Large intestine (tissue), 3 donors: ENCODE measurements around the gene LRRC45. TPM values are rescaled to one million over a fixed set of nuclear protein-coding genes. Genes with fewer than 3 reads are reported as not detected.

ENCODE experiments used
- DNase-seq, 2 donors: peaks; one replicate each; pipeline versions ENCODE4 v3.0.0 to v3.0.0-alpha.2; 2013
- H3K27ac ChIP-seq: one replicate; pipeline ENCODE4 v1.5.1; 2013; ENCODE audit warnings: low read length
- H3K27me3 ChIP-seq: 2 replicates; pipeline ENCODE4 v1.6.1; 2013; ENCODE audit warnings: low read length; ENCODE audit not compliant: control insufficient read depth, insufficient read depth
- H3K36me3 ChIP-seq: 2 replicates; pipeline ENCODE4 v1.6.1; 2013; ENCODE audit warnings: low read length; ENCODE audit not compliant: control insufficient read depth, insufficient read depth
- H3K4me1 ChIP-seq: one replicate; pipeline ENCODE4 v1.6.1; 2013; ENCODE audit warnings: low read length; ENCODE audit not compliant: control insufficient read depth, insufficient read depth
- H3K4me3 ChIP-seq: one replicate; pipeline ENCODE4 v1.5.1; 2013; ENCODE audit warnings: low read length
- H3K9me3 ChIP-seq: one replicate; pipeline ENCODE4 v1.6.1; 2013; ENCODE audit warnings: mild to moderate bottlenecking, low read depth, low read length, moderate library complexity; ENCODE audit not compliant: control insufficient read depth
- WGBS: methylation state at CpG from one replicate; pipeline ENCODE4 v1.1.5; 2013; ENCODE audit warnings: low lambda C conversion rate; ENCODE audit not compliant: insufficient coverage; 5-methylcytosine and 5-hydroxymethylcytosine counted together
- polyA plus RNA-seq: library from polyadenylated mRNA; unstranded; fragments of 120-200 nt; gene quantifications from one replicate; pipeline ENCODE4 v1.2.1, GENCODE V29; 2013

LRRC45 gene
- polyA plus RNA-seq, 1 donor: 14.4 TPM

DNA sequence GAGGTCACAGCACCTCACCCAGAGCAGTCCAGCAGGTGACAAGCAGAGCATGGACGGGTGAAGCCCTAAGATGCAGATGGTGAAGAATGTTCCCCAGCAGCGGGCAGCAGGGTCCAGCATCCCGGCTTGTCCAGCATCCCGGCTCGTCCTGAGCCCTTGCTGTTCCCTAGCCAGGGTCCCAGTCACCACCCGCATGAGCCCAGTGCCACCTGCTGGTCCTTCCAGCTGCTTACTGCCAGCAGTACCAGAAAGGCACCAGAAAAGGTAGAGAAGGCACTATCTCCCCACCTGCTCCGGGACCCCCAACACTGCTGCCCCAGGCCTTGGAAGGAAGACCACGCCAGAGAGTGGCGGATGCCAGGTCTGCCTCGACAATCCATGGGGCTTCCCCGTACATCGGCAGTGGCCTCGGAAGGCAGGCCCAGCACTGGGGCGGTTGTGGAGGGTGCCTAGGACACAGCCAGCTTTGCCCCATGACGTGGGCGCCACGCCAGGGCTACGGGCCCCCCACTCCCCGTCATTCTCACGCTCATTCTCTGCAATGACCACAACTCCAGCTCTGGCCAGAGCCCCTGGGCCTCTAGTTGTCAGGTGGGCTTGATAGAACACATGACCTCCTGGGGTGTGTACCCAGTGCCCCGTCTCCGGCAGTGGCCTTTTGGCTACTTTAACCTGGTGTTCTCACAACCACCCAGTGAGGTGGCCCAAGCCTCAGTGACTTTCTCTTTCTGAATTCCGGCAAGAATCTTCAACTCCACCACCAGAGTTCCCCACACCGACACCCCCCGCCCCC, 1.8 kb upstream of the LRRC45 start:
- Histone ChIP-seq H3K27ac (no peak overlapping the region), H3K27me3 (no peaks in the 10 kb centered on the region), H3K36me3 (peaks cover 20% of the 10 kb centered on the region), H3K4me1 (peaks cover 23% of the 10 kb centered on the region), H3K9me3 (no peaks in the 10 kb centered on the region), H3K4me3 (peak overlapping the region; percentile 97)
- no CpG with 5 or more reads among the region's 25 CpGs for WGBS
- peak; percentile 53 to 54 for DNase-seq

DNA sequence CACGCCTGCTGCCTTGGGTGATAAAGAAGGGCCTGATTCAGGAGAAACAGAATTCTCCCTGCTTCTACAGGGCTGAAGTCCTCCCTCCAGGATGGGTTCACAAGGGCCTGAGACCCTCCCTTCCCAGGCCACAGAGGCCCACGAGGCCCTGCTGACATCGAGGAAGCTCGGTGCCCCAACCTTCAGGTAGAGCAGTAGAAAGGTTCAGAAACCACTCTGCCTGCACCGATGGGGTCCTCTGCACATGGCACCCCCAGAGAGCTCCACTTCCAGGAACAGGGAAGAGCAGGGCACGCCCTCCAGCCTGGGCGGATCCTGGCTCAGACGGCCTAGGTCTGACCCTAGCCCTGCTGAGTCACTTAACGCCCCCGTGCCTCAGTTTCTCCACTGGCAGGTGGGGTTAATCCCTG, 1.2 kb upstream of the LRRC45 start:
- Histone ChIP-seq H3K27me3 (no peaks in the 10 kb centered on the region), H3K9me3 (no peaks in the 10 kb centered on the region), H3K36me3 (peaks cover 22% of the 10 kb centered on the region), H3K27ac (no peak overlapping the region), H3K4me1 (peaks cover 23% of the 10 kb centered on the region), H3K4me3 (peak overlapping the region; percentile 97)
- DNase-seq: peak in 1 of 2 donors; percentile 22
- WGBS: no CpG with 5 or more reads among the region's 10 CpGs

DNA sequence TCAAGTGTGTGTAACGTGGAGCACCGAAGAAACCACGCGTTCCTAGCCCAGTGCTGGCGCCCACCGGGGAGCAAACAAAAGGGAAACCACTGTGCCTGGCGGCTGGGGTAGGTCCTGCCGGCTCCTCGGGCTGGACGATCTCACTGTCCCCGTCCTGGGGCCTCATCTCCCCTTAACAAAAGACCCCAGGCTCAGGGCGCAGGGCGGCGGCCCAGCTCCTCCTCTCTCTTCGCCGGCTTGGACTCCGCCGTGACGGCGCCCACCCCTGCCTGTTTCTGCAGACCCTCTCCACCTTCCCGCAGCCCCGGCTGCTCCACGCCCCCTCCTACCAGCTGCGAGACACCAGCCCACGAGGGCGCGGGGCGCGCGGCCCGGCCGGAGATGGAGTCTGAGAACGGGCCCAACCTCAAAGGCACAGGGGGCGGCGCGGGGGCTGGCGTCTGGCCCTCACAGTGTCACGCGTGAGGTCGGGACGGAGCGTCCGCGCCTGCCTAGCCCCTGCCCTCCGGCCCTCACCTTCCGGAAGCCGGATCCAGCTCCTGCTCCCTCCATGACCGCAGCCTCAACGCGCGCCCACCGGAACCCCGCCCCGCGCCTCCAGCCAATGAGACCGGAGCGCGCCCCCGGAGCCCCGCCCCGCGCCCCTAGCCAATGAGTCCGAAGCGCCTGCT, 660 bp upstream of the LRRC45 start, which contains the start of gene CENPX:
CENPX (minus strand) TSS at position 569 of the 671 bp plus-strand sequence; CDS start at position 552, 17 bp downstream.
- peak within 1 kb of the TSS; percentile 97 for H3K4me3 ChIP-seq
- WGBS: no CpG with 5 or more reads among the region's 64 CpGs
- H3K9me3 ChIP-seq: no peaks in the 10 kb centered on the region
- H3K4me1 ChIP-seq: peaks cover 23% of the 10 kb centered on the region
- DNase-seq: no peak
- peaks cover 27% of the 10 kb centered on the region for H3K36me3 ChIP-seq
- H3K27me3 ChIP-seq: no peaks in the 10 kb centered on the region
- no peak within 1 kb of the TSS for H3K27ac ChIP-seq

DNA sequence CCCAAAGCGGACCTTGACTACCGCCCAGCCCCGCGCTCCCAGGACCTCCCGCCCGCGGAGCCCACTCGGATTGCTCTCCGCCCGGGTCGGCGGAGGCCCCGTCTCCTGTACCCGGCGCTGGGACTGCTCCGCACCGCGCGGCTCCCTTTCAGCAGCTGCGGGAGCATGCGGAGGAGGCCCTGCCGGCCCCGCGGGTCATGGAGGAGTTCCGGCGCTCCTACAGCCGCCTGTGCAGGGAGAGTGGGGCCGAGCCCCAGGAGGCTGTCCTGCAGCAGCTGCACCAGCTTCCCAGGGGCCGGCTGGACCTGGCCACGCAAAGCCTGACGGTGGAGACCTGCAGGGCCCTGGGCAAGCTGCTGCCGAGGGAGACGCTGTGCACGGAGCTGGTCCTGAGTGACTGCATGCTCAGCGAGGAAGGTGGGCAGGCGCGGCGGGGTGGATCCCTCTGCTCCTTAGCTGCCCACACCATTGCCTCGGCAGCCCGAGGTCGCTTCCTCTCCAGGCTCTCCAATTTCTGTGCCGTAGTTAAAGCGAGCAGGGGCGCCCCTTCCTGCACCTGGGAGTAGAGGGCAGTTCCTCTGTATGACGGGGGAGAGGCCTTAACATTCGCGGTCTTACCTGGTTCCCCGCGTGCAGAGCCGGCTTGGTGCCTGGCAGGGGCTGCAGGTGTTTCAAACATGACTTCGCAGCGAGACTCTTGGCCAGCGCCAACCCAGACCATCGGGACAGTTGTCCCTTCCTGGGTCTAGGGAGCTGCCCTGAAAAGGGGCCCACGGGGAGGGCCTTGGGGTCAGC, 539 bp downstream of the LRRC45 start:
- peak in 1 of 2 donors; percentile 38 for DNase-seq
- Histone ChIP-seq H3K27ac (no peak overlapping the region), H3K4me3 (peak overlapping the region; percentile 58), H3K27me3 (no peaks in the 10 kb centered on the region), H3K9me3 (no peaks in the 10 kb centered on the region), H3K4me1 (peaks cover 23% of the 10 kb centered on the region), H3K36me3 (peaks cover 26% of the 10 kb centered on the region)
- WGBS: no CpG with 5 or more reads among the region's 55 CpGs

DNA sequence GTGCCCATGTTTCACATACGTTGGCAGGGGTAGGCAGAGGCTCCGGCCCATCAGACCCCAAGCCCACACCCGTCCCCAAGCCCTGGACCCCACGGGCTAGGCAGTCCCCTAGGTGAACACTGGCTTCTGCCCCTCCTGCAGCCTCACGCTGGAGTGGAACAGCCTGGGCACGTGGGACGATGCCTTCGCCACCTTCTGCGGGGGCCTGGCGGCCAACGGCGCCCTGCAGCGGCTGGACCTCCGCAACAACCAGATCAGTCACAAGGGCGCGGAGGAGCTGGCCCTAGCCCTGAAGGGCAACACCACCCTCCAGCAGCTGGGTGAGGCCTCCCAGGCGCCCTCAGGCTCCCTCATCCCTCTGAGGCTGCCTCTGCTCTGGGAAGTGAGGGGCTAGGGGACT, 1.8 kb downstream of the LRRC45 start:
- H3K36me3 ChIP-seq: peaks cover 25% of the 10 kb centered on the region
- no peaks in the 10 kb centered on the region for H3K27me3 ChIP-seq
- no peak overlapping the region for H3K4me3 ChIP-seq
- no peak overlapping the region for H3K27ac ChIP-seq
- no peak for DNase-seq
- peaks cover 23% of the 10 kb centered on the region for H3K4me1 ChIP-seq
- no CpG with 5 or more reads among the region's 17 CpGs for WGBS
- no peaks in the 10 kb centered on the region for H3K9me3 ChIP-seq

DNA sequence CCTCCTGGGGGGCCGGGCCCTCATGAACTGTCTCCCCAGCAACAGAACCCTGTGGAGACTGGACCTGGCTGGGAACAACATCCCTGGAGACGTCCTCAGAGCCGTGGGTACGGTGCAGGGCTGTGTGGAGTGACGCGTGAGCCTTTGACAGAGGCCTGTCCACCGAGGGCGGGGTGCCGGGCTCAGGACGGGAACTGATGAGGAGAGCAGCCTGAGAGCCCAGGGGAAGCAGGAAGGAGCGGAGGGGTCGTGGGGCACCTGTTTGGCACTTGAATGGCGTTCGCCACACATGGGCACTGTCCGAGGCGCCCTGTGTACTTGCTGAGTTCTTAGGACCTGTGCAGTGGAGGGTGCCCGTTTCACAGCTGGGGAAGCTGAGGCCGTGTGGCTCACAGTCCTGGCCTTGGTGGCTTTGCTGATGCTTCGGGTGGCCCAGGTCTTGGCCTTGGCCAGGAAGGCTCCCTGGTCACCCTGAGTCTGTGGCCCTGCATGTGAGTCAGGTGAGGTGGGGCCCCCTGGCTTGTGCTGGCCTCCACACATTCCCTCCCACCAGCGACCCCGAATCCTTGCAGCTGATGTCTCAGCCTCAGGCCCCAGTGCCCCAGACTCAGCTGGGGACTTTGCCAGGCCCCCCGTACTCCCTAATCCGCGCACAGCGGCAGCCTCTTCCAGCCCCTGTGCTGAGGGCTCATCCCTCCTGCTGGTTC, 2.4 kb downstream of the LRRC45 start:
- WGBS: no CpG with 5 or more reads among the region's 25 CpGs
- Histone ChIP-seq H3K36me3 (peaks cover 25% of the 10 kb centered on the region), H3K4me3 (no peak overlapping the region), H3K9me3 (no peaks in the 10 kb centered on the region), H3K27me3 (no peaks in the 10 kb centered on the region), H3K27ac (no peak overlapping the region), H3K4me1 (peaks cover 23% of the 10 kb centered on the region)
- DNase-seq: no peak

DNA sequence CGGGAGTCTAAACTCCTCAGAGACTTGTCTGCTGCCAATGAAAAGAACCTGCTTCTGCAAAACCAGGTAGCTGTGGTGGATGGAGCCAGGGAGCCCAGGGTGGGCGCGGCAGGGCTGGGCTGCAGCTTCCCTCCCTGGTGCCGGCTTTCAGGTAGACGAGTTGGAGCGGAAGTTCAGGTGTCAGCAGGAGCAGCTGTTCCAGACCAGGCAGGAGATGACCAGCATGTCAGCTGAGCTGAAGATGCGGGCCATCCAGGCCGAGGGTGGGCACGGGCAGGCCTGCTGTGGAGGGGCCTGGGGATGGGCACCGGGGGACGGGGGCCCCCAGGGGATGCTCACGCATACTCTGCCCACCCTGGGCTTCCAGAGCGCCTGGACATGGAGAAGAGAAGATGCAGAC, 5.1 kb downstream of the LRRC45 start:
- Histone ChIP-seq H3K36me3 (peaks cover 25% of the 10 kb centered on the region), H3K4me3 (no peak overlapping the region), H3K27ac (no peak overlapping the region), H3K27me3 (peaks cover 6% of the 10 kb centered on the region), H3K4me1 (peaks cover 19% of the 10 kb centered on the region), H3K9me3 (peaks cover 3% of the 10 kb centered on the region)
- no peak for DNase-seq
- no CpG with 5 or more reads among the region's 13 CpGs for WGBS

DNA sequence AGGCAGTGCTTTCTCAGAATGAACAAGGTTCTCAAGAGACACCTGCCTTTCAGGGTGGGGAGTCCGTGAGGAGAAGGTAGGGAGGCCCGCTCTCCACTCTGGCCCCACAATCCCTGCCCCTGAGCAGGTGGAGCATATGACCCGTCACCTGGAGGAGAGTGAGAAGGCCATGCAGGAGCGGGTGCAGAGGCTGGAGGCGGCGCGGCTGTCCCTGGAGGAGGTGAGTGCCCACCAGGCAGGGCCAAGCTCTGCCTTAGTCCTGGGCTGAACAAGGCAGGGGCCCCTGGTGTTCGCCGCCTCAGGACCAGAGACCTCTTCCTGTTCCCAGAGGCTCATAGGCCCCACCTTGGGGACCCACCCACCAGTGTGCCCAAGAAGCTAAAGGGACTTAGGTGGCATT, 5.9 kb downstream of the LRRC45 start:
- DNase-seq: no peak
- H3K27ac ChIP-seq: no peak overlapping the region
- no peak overlapping the region for H3K4me3 ChIP-seq
- H3K4me1 ChIP-seq: peaks cover 16% of the 10 kb centered on the region
- peaks cover 6% of the 10 kb centered on the region for H3K27me3 ChIP-seq
- peaks cover 3% of the 10 kb centered on the region for H3K9me3 ChIP-seq
- no CpG with 5 or more reads among the region's 9 CpGs for WGBS
- H3K36me3 ChIP-seq: peaks cover 25% of the 10 kb centered on the region

DNA sequence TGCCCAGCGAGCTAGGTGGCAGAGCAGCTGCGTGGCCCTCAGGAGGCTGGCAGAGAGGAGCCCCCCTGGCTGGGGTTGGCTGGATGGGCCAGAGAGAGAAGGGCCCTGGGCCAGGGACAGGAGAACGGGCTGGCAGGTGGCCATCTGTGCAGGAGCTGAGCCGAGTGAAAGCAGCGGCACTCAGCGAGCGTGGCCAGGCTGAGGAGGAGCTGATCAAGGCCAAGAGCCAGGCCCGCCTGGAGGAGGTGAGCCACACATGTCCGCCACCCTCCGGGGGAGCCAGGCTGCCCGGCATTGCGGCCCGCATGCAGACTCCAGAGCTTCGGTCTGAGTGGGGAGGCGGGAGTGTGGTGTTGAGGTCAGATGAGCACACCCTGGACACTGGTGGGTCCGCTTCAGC, 6.3 kb downstream of the LRRC45 start:
- H3K27me3 ChIP-seq: peaks cover 6% of the 10 kb centered on the region
- H3K27ac ChIP-seq: no peak overlapping the region
- H3K36me3 ChIP-seq: peaks cover 25% of the 10 kb centered on the region
- no peak for DNase-seq
- peaks cover 12% of the 10 kb centered on the region for H3K4me1 ChIP-seq
- WGBS: no CpG with 5 or more reads among the region's 16 CpGs
- peaks cover 3% of the 10 kb centered on the region for H3K9me3 ChIP-seq
- H3K4me3 ChIP-seq: no peak overlapping the region
